Stimulated activated naive CD4-positive, alpha-beta T cell (primary cell): ENCODE measurements around the gene MOCS1.

Source experiments
- DNase-seq, 6 experiments: peaks; one replicate each; lab custom pipeline; 2025; lab: John Stamatoyannopoulos, UW

Gene MOCS1

DNA sequence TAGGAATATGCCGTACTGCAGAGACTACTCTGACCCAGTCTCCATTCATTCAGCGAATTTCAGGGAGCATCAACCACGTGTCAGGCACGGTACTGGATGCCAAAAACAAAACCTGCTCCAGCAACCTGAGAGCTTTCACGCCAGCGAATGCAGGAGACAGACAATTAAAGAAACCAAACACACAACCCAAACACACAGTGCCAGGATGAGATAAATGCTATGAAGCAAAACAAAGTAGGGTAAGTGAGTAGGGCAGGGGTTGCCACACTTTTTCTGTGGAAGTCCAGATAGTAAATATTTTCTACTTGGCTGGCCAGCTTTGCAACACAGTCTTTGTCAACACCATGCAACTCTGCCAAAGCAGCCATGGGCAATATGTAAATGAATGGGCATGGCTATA is 10.0 kb downstream of the MOCS1 start:
- DNase-seq, result no peak

GRCh38 chr6:39923861-39924260 is 10.4 kb downstream of the MOCS1 start:
- no peak for DNase-seq

GRCh38 chr6:39923394-39923793 is 10.9 kb downstream of the MOCS1 start:
- DNase-seq, result no peak

- DNase-seq, result no peak
Observed at GRCh38 chr6:39922821-39923220, 11.4 kb downstream of the MOCS1 start.

DNA sequence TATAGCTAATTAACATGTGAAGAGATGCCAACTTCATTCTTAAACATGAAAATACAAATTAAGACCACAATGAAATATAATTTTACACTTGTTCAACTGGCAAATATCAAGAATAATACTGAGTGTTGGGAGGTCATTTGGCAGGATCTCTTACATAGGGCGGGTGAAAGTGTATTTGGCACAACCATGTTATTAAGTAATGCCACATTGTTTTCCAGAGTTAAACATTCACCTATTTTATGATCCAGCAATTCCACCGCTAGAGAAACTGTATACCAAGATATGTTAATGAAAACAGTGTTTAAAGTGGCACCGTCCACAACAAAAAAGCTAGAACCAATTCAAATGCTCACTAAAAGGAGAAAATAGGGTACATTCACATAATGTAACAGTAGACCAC is 14.1 kb downstream of the MOCS1 start:
- DNase-seq, result no peak

DNA sequence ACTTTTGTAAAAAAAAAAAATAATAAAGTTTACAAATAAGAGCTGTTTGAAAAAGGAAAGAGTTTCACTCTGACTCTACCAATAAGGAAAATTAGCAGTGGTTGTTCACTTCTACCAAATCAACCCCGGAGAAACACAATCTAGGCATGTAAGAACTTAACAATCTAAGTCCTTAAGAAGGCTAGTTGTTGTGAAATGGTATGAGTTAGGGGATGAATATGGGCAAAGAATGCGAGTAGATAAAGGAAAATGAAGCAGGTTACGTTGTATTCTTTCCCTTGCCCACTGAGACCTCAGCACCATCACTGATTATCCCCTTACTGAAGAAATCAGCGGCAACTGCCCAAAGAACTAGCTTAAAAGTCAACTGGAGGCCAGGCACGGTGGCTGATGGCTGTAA is 15.4 kb downstream of the MOCS1 start:
- no peak for DNase-seq

- no peak for DNase-seq
Observed at GRCh38 chr6:39917981-39918380, 16.3 kb downstream of the MOCS1 start.

DNA sequence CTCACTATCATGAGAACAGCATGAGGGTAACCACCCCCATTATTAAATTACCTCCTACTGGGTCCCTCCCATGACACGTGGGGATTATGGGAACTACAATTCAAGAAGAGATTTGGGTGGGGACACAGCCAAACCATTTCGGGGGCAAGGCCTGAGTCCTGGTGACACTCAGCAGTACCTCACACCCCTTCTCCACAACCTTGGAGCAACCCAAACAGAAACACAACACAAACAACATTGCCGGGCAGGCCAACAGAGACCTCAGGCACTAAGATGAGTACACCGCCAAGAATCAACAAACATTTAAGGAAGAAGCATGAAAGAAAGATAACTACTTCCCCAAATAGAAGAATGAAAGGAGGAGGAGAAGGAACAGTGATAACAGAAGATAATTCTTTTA is 16.9 kb downstream of the MOCS1 start:
- DNase-seq, result no peak

DNA sequence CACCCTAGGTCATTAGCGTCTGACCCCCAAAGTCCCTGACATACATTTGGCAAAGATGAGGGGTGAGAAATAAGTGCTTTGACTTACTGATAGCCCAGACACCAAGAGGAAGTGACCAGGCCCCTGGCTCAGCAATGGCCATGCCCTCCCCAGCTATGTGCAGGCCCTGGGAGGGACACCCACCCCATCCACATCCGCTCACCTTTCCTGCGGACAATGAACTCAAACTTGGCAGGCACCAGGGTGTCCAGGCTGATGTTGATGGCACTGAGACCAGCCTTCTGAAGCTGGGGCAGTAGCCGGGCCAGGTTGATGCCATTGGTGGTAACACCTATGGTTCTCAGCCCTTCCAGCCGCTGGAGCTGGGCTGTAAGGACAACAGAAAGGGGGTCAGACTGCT is 18.4 kb downstream of the MOCS1 start:
- no peak for DNase-seq

- DNase-seq, result no peak
Observed at GRCh38 chr6:39914239-39914638, 20.0 kb downstream of the MOCS1 start.

- no peak for DNase-seq
Observed at GRCh38 chr6:39913391-39913916, 20.8 kb downstream of the MOCS1 start.

GRCh38 chr6:39912446-39912845 is 21.8 kb downstream of the MOCS1 start:
- DNase-seq, result no peak

GRCh38 chr6:39911513-39912125 is 22.6 kb downstream of the MOCS1 start:
- no peak for DNase-seq

GRCh38 chr6:39910744-39911143 is 23.5 kb downstream of the MOCS1 start:
- no peak for DNase-seq

- no peak for DNase-seq
Observed at GRCh38 chr6:39910164-39910563, 24.1 kb downstream of the MOCS1 start.

- DNase-seq, result no peak
Observed at GRCh38 chr6:39909701-39910100, 24.6 kb downstream of the MOCS1 start.

DNA sequence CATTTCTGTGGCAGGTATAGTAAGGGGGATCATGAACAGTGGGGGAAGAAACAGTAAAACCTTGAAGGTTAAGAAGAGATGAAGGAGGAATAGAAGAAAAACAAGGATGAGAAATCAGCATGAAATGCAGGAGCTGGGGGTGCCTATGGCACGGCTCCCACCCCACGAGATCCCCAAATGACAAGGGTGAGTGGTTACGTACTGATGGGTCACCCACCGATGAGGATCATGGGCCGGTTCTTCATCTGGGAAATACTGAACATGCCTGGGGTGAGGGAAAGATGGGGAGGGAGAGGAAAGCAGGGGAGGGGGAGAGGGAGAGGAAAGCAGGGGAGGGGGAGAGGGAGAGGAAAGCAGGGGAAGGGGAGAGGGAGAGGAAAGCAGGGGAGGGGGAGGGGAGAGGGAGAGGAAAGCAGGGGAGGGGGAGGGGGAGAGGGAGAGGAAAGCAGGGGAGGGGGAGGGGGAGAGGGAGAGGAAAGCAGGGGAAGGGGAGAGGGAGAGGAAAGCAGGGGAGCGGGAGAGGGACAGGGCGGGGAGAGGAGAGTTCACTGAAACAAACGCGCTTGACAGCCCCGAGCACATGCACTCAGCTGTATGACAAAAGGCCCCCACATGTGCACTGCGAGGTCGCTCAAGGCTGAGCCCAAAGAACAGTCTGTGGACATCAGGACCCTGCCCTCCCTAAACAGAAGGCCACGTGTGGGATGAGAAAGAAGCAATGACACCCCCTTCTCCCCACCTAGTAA is 25.3 kb downstream of the MOCS1 start:
- no peak for DNase-seq

GRCh38 chr6:39907871-39908575 is 26.2 kb downstream of the MOCS1 start:
- DNase-seq, result no peak

DNA sequence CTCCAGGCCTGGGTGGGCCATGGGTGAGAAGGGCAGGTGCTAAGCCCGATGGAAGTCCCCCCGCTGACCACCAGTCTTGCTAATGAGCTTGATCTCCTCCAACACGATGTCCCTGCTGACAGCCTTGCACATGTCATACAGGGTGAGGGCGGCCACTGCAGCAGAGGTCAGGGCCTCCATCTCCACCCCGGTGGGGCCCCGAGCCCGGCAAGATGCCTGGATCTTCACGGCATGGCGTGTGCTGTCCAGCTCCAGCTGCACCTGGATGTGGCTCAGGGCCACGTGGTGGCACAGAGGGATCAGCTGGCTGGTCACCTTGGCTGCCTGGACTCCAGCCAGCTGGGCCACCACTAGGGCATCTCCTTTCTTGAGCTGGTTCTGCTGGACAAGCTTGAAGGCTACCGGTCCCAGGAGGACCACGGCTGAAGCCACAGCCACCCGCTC is 27.9 kb downstream of the MOCS1 start:
- no peak for DNase-seq

- no peak for DNase-seq
Observed at GRCh38 chr6:39905640-39905975, 28.7 kb downstream of the MOCS1 start.

GRCh38 chr6:39904946-39905639 is 29.2 kb downstream of the MOCS1 start:
- no peak for DNase-seq

GRCh38 chr6:39903656-39904055 is 30.6 kb downstream of the MOCS1 start:
- DNase-seq, result no peak
